Effector CD4-positive, alpha-beta T cell (primary cell): ENCODE measurements around the gene FADS2.
A peak's percentile ranks its signal among the peaks of the same experiment; 100 is the strongest.

ENCODE experiments used
- DNase-seq: peaks from one replicate; pipeline ENCODE4 v3.0.0-alpha.2; 2020

The FADS2 gene

DNA sequence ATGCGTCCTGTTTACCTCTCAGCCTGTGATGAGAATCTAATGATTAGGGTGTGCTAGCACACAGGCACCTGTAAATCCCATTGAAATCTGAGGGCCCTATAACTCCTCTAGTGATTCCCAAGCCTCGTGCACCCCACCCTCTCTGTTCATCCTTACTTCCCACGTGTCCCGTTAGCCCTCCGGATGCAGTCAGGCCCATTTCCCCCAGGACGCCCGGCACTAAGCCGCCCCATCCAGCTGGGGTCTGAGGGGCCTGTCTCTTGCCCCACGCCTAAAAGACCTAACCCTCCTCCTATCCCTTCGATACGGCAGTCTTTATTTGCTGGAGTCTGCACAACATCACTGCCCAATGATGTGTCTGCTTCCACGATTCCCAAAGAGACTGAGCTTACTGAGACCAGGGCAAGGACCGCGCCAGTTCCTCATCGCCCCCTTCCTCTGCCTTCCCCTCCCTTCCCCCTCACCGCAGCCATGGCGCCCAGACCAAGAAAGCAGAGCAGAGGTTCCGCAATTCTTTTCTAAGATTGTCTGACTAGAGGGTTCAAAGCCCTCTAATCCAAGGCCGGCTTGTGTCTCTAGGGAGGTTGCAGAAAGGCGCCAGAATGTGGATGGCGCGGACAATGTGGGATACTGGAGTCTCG, 1.1 kb upstream of the FADS2 start:
- no peak for DNase-seq

DNA sequence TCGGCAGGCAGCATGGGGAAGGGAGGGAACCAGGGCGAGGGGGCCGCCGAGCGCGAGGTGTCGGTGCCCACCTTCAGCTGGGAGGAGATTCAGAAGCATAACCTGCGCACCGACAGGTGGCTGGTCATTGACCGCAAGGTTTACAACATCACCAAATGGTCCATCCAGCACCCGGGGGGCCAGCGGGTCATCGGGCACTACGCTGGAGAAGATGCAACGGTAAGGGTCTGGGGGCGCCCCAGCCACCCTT, 204 bp downstream of the FADS2 start:
- no peak for DNase-seq

DNA sequence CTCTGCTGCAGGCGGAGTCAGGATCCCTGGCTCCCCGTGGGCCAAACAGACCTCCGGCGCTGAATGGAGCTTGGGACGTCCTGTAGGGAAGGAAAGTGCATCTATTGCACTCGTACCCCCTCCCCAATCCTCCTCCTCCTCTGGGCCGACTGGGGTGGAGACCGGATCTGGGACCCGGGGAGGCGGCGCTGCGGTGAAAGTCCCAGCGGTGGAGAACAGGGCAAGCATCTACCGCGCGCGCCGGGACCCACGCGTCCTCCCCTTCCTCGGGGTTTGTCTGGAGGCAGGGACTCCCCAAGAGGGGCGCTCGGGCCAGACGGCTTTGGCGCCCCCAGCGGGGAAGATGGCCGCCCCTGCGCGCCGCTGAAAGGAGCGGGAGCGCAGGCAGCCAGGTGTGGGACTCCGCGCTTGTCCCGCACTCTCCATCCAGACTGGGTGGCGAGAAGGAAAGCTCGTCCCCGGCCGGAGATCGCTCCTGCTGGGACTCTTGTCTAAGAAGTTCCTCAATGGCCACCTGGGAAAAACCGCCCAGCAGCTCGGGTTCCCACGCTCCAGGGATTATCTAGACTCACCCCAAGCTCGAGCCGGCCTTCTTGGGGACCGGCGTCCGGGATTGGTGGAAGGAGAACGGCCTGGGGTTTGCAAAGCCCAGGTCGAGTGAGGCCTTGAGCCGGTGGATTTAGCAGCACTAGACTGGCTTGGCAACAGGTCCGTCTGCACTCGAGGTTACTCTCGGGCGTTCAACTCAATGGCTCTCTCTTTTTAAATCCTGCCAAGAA, 718 bp downstream of the FADS2 start:
- DNase-seq: peak; percentile 30

- DNase-seq: no peak
These were observed 1.7 kb downstream of the FADS2 start for GRCh38 chr11:61829806-61830205.

DNA sequence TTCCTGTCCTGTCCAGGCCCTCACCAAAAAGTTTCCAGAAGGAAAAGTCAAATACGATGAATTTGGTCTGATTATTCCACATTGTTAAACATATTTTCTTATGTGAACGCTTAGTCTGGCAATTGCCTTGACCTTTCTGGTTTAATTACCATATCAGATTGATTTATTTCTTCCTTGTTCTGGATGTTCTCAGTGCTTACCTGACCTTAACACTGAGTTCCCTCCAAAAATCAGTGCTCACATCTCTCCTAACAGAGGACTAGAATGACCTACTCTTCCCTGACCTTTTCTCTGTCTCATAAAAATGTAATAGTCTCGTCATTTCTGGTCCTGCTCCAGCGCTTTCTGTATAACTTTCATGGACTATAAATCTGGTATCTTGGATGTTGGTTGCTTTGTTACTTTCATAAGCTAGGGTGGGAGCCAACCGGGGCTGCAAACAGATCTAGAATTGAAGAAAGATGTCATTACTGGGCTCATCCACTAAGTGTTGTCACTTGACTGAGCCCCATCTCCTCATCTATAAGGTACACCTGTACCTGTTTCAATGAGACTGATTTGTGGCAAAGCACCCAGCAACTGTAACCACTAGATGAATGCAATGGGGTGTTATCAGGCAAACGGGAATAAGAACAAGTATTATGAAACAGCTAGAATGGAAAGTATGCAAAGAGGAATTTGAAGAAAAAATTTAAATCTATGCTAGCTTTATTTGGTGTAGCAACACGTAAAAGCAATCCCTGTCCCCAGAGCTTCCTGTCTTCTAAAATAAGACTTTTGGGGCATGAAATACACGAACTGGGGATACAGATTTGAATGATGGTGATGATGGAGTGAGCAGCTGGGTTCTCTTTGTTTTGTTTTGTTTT, 2.4 kb downstream of the FADS2 start:
- DNase-seq: no peak

DNA sequence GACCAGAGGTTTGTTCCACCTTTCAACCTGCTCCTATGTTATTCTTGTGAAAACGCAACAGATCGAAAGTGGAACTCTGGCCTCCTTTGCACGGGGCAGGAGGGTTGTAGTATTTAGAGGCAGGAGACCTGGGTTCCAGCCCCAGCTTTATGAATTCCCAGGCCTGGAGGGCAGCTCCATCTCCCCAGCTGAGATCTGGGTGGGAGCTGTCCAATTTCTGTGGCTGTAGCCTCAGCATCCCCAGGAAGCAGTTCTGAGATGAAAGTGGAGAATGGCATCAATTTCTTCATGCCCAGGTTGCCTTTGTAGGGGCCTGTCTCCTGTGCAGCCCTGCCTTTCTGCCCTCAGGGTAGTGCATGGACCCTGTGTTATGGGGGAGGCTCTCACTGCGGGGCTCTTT, 4.1 kb downstream of the FADS2 start:
- DNase-seq: no peak

DNA sequence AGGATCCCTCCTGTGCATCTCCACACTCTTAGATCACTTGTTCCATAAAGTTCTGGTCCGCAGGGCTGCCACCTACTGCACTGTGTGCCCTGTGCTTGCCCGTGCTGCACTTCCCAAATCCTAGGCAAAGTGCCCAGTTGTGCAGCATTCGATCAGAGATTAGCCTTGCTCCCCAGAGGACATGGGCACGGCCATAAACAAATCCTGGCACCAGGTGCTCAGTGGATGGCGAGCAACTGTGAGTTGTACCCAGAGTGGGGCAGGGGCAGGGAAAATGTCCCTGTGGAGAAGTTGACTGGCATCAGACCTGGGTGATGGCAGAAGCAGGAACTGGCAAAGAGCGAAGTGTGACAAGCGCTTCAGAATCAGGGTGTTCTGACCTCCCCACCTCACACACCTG, 4.7 kb downstream of the FADS2 start:
- no peak for DNase-seq

DNA sequence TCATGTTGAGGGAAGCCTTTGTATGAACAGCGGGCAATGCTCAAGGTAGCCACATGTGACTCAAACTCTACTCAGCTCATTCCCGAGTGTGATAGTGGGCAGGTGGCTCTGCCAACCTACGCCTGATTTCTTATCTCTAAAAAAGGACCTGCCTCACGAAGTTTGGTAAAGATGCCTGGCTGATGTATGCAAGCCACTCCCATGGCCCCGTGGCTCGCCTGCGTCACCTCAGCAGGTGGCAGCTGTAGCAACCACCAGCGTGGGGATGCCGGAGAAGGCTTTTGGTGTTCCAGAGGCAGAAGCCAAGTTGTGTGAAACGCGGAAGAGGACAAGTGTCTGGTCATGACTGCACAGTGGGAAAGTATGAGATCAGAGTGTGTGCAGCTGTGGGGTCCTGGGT, 5.4 kb downstream of the FADS2 start:
- peak; percentile 44 for DNase-seq

DNA sequence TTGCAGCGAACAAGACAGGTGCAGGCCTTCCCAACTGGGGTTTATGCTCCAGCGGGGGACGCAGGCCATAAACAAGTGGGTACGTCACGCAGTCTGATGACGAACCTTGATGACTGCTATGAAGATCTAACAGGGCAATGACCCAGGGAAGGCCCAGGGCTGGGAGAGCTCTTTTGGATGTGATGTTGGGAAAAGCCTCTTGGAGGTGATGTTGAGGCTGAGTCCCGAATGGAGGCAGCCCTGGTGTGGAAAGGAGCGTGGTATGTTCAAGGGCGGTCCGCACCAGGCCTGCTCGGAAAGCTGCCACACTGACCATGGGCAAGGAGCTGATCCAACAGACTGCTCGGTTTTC, 5.8 kb downstream of the FADS2 start:
- DNase-seq: no peak

DNA sequence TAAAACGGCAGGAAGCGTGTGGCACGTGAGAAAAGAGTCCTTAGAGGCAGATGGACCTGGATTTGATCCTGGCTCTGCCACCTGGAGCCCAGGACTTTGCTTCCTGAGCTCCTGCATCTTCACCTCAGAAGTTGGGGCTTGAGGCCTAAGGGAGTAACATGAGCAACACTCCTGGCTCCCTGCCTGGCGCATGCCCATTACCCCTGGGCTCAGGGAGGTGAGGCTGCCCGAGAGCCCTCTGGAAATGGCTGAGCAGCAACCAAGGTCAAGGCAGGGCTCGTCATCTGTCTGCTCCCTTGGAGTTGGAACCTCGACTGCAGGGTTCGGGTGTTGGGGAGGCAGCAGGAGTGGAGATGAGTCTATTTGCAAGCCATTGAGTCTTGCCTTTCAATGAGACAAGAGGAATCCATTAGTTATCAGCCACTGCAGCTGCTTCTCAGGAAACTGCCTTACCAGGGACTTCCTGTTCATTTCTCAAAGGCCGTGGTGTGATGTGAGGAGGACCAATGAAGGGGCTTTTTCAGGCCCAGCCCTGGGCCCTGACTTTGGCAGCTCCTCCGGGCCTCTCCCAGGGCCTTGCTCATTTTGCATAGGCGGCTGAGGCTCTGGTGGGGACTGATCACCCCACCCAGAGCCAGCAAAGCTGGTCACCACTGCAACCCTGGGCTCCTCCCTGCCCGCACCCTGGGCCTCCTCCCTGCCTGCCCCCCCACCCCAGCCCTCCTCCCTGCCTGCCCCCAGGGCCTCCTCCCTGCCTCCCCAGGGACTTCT, 6.4 kb downstream of the FADS2 start:
- DNase-seq: peak; percentile 49

DNA sequence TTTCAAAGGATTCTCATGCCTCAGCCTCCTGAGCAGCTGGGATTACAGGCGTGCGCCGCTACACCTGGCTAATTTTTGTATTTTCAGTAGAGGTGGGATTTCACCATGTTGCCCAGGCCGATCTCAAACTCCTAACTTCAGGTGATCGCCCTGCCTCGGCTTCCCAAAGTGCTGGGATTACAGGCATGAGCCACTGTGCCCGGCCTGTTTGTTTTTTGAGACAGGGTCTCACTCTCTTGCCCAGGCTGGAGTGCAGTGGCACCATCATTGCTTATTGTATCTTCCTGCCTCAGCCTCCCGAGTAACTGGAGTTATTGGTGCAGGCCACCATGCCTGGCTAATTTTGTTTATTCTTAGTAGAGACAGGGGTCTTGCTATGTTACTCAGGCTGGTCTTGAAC, 8.1 kb downstream of the FADS2 start:
- no peak for DNase-seq

- DNase-seq: no peak
These were observed 9.4 kb downstream of the FADS2 start for GRCh38 chr11:61837411-61838005.

DNA sequence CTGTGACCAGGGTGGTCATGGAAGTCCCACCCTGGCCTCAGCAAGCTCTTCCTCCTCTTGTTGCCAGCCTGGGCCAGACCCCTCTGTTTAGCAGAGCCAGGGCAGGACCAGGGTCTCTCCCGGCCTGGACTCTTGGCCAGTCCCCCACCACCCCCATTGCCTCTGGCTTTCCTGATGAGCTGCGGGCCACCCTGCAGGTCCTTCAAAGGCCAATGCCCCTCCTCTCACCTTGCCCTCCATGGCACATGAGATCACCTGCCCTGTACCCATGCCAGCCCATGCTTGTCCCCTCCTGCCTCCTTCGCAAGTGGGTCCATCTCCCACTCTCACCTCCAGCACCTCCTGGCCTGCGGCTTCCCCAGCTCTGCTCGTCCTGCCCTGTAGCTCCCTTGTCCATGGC, 10.4 kb downstream of the FADS2 start:
- no peak for DNase-seq

- no peak for DNase-seq
These were observed 10.8 kb downstream of the FADS2 start for GRCh38 chr11:61838921-61839320.

DNA sequence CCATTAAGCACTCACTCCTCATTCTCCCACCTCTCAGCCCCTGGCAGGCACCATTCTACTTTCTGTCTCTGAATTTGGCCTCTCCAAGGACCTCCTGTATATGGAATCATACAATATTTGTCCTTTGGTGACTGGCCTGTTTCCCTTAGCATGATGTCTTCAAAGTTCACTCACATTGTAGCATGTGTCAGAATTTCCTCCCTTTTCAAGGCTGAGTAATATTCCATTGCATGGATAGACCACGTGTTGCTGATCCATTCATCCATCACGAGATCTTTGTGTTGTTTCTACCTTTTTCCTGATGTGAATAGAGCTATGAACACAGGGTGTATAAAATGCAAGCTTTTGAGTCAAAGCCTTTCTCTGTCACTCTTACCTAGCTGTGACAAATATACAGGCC, 11.6 kb downstream of the FADS2 start:
- no peak for DNase-seq

DNA sequence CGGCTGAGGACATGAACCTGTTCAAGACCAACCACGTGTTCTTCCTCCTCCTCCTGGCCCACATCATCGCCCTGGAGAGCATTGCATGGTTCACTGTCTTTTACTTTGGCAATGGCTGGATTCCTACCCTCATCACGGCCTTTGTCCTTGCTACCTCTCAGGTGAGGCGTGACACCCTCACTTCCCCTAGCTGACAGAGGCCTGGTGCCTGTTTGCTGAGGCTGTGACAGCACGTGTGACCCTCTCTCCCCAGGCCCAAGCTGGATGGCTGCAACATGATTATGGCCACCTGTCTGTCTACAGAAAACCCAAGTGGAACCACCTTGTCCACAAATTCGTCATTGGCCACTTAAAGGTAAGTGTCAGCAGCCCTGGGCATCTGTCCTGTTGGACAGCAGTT, 12.3 kb downstream of the FADS2 start:
- no peak for DNase-seq

DNA sequence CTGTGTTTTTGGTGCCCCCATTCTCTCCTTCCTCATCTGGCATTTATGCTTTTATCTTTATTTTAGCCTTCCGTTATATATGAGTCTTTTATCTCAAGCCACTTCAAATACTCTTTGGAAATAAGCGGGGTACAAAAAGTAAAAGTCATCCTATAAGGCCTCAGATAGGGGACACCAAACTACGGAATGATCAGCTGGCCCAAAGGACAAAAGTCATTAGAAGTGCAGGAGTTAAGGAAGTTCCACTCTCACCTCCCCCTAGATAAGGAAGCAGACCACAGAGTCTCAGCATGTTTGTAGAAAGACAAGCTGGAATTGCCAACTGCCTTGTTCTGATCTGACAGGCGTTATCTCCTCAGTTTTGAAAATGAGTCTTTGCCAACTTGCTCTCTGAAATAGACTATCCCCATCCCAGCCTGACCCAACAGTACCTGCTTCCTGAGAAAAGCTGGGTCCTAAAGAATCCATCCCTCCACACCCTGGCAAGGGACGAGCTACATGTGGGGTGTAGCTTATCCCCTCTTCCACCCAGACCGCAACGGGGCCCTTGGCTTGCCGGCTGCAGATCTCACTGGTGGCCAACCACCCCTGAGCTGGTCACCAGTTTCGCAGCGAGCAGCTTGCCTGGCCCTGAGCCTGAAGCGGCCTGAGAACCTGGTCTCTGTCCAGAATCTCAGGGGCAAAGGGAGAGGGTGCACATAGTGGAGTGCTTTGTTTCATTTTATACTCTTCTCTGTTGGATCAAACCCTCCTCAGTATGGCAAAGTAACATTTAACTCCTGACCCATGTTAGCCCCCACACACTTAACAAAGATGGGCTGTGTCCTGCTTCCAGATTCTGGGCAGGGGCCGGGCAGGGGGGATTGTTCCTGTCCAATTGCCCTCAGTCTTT, 13.8 kb downstream of the FADS2 start:
- no peak for DNase-seq

GRCh38 chr11:61842528-61842820, 14.4 kb downstream of the FADS2 start:
- DNase-seq: no peak

DNA sequence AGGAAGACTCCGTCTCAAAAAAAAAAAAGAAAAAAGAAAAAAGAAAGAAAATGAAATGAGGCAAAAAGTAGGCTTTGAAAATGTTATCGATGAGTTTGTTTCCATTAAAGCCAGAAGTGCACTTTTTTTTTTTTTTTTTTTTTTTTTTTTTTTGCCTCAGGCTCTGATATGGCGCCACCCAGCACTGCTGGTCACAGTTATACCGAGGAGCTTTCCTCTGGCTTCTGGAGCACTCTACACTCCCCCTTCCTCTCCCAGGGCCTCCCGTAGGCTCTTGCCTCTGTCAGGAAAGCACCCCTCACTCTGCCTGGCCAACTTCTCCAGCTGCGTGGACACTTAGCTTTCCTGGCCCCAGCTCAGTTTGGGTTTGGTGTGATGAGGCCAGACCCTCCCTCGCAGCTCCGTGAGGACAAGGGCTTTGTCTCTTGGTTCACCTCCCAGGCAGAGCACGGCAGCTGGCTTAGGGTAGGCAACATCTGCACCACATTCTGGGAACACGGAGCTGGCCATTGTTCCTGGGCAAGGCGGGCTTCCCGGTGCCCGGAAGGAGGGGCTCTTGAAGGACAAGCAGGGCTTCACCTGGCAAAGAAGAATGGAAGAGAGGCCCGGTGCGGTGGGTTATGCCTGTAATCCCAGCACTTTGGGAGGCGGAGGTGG, 16.9 kb downstream of the FADS2 start:
- DNase-seq: no peak

GRCh38 chr11:61846362-61847020, 18.4 kb downstream of the FADS2 start:
- DNase-seq: no peak
